ENCODE data around the gene UFSP2. TPM values are rescaled to one million over a fixed set of nuclear protein-coding genes. Genes with fewer than 3 reads are reported as not detected.

Gene UFSP2
- total and polyA plus RNA-seq, 7 donors, result 15.0 to 56.0 (median 31.3) TPM

DNA sequence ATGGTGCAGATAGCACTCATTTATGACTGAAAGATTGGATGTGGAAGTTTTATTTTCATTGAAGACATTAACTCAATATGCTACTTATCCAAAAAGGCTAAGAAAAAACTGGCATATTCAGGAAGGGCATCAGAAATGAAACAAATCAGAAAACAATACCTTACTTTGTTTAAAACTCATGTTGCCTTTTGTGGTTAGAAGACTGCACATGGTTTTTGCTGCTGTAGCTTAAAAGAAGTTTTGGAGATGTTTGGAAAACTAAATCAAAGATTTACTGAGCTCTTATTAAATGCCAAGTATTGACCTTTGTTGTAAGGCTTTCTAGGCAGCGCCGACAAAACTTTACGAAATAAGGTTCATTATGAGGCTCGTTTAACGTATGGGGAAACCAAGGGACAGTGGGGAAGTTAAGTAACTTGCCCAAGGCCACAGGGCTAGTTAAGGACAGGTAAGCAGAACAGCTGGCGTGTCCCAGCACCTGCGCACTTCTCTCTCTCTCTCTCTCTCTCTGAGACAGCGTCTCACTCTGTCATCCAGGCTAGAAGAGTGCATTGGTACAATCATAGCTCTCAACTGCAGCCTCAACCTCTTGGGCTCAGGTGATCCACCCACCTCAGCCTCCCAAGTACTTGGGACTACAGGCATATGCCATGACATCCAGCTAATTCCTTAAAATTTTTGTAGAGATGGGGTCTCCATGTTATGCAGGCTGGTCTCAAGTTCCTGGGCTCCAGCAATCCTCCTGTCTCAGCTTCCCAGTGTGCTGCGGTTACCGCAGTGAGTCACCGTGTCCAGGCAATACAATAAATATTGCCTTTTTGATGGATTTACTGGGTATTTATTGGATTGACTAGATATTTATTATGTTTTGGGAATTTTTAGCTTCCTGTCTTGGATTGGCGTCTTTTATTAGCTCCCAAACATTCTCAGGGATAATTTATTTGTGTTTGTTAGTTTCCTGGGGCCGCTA lies 46.2 kb downstream of the UFSP2 start:
- no peak overlapping the region for H3K27ac ChIP-seq
- H3K9me3 ChIP-seq, result no peaks in the 10 kb centered on the region
- intact Hi-C loops (cut with DNase I), result no loop called here
- no peaks in the 10 kb centered on the region for H3K27me3 ChIP-seq
- WGBS, 2 donors, result 95 to 96% methylated on average over 13 of the region's 13 CpGs
- no peak for DNase-seq
- no peaks in the 10 kb centered on the region for H3K36me3 ChIP-seq
- TF ChIP-seq, protein P1, sequence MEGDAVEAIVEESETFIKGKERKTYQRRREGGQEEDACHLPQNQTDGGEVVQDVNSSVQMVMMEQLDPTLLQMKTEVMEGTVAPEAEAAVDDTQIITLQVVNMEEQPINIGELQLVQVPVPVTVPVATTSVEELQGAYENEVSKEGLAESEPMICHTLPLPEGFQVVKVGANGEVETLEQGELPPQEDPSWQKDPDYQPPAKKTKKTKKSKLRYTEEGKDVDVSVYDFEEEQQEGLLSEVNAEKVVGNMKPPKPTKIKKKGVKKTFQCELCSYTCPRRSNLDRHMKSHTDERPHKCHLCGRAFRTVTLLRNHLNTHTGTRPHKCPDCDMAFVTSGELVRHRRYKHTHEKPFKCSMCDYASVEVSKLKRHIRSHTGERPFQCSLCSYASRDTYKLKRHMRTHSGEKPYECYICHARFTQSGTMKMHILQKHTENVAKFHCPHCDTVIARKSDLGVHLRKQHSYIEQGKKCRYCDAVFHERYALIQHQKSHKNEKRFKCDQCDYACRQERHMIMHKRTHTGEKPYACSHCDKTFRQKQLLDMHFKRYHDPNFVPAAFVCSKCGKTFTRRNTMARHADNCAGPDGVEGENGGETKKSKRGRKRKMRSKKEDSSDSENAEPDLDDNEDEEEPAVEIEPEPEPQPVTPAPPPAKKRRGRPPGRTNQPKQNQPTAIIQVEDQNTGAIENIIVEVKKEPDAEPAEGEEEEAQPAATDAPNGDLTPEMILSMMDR (IDR thresholded peaks at IDR 0.05), result no peak
- TF ChIP-seq POLR2A (IDR thresholded peaks at IDR 0.05) (no peak), POLR2AphosphoS5 (IDR thresholded peaks at IDR 0.05) (no peak), EP300 (IDR thresholded peaks at IDR 0.05) (no peak)
- peaks cover 0 to 3% (median 0%) of the 10 kb centered on the region in 4 donors for H3K4me1 ChIP-seq
- H3K4me3 ChIP-seq, result no peak overlapping the region

DNA sequence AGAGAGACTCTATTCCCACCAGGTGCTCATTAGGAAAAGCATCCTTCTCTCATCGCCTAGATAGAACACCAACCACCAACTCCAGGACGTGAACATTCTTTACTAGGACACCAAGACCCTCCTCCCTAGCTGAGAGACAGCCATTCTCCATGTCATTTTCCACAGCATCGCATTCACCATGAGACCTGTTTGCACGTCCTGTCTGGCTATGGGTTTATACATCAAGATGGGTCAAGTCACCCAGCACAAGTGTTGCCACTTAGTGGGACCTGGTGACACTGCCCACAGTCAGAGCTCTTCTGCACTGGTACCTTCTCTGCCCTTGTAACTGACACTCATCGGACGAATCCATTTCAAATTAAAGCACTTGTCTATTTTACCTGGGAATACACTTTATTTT lies 47.5 kb downstream of the UFSP2 start:
- Histone ChIP-seq H3K4me3 (no peak overlapping the region), H3K4me1 (no peaks in the 10 kb centered on the region), H3K9me3 (no peaks in the 10 kb centered on the region), H3K36me3 (no peaks in the 10 kb centered on the region), H3K27ac (no peak overlapping the region), H3K27me3 (no peaks in the 10 kb centered on the region)
- WGBS, 2 donors, result 87 to 96% methylated on average over 6 of the region's 6 CpGs
- TF ChIP-seq POLR2AphosphoS5 (IDR thresholded peaks at IDR 0.05) (no peak), EP300 (IDR thresholded peaks at IDR 0.05) (no peak), POLR2A (IDR thresholded peaks at IDR 0.05) (no peak)
- TF ChIP-seq, protein P1 (IDR thresholded peaks at IDR 0.05), result no peak
- DNase-seq, result no peak
- intact Hi-C loops (cut with DNase I), result no loop called here

DNA sequence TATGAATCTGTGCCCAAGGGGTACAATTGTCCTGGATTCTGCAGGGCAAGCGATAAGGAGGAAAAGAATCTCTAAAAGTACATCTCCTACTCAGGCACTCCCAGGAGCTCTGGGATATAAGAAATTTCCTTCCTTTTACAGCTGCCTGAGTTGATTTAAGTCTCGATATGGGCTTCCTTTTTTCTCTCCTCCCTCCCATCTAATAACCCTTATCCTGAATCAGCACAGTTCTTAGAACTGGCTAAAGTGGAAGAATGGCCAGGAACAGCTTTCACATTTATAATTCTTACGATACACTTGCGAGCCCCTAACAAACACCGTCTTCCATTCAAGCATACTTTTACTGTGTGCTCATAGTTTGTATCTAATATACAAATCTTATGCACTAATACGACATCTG lies 51.2 kb downstream of the UFSP2 start:
- H3K27me3 ChIP-seq, result no peaks in the 10 kb centered on the region
- no peaks in the 10 kb centered on the region for H3K9me3 ChIP-seq
- intact Hi-C loops (cut with DNase I), result no loop called here
- DNase-seq, result no peak
- H3K4me1 ChIP-seq, result no peaks in the 10 kb centered on the region
- TF ChIP-seq, protein P1 (IDR thresholded peaks at IDR 0.05), result no peak
- H3K36me3 ChIP-seq, result peaks cover 0 to 28% (median 0%) of the 10 kb centered on the region in 4 donors
- 65 to 81% methylated on average over 6 of the region's 6 CpGs for WGBS, 2 donors
- no peak overlapping the region for H3K4me3 ChIP-seq
- H3K27ac ChIP-seq, result no peak overlapping the region

DNA sequence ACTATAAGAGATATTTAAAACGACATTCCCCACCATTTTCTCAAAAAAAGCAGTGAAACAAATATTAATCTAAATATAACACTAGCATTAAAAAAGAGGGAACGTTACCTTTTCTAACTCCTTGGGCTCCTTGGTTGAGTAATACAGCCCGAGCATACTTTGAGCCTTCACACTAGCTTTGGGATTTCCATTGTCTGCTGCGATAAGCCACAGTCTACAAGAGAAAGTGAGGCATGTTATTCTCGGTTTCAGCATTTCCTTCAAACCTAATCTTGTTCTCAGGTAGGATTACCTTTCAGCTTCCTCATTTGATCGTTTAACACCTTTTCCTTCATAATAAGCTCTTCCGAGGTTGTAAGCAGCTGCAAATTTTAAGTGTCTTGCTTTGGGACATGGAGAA lies 51.7 kb downstream of the UFSP2 start:
- no peak for DNase-seq
- TF ChIP-seq POLR2A (IDR thresholded peaks at IDR 0.05) (no peak), POLR2AphosphoS5 (IDR thresholded peaks at IDR 0.05) (no peak), EP300 (IDR thresholded peaks at IDR 0.05) (no peak)
- TF ChIP-seq, protein P1 (IDR thresholded peaks at IDR 0.05), result no peak
- WGBS, 2 donors, result 78 to 87% methylated on average over 7 of the region's 7 CpGs
- Histone ChIP-seq H3K9me3 (no peaks in the 10 kb centered on the region), H3K4me1 (no peaks in the 10 kb centered on the region), H3K27ac (no peak overlapping the region), H3K36me3 (peaks cover 0 to 28% (median 0%) of the 10 kb centered on the region in 4 donors), H3K4me3 (no peak overlapping the region), H3K27me3 (no peaks in the 10 kb centered on the region)
- intact Hi-C loops (cut with DNase I), result no loop called here

Data from sigmoid colon (tissue), 7 donors.